HG03175 (cell line): Measurements from ENCODE around the gene STAC3.
"Not testable (repeated sequence)": the region's sequence is repeated elsewhere in the genome, so short reads cannot be mapped to it uniquely, and the experiment has no call there.

Experiments used
- ATAC-seq: cut with Tn5 transposase; IDR thresholded peaks from one replicate; pipeline ENCODE4 v1.9.1; 2021; ENCODE audit warnings: mild to moderate bottlenecking, moderate library complexity; ENCODE audit not compliant: unreplicated experiment

Gene STAC3

GRCh38 chr12:57250956-57251355 is at the start of gene STAC3:
STAC3 (minus strand) TSS chr12:57251187; CDS start chr12:57249636, 1,551 bp downstream.
- ATAC-seq, result no peak

- no peak for ATAC-seq
Observed at GRCh38 chr12:57299514-57300016, 48.6 kb upstream of the STAC3 start.

- ATAC-seq, result no peak
Observed at GRCh38 chr12:57296291-57296690, 45.3 kb upstream of the STAC3 start.

GRCh38 chr12:57282073-57282472 is 31.1 kb upstream of the STAC3 start:
- not testable (repeated sequence) for ATAC-seq

- peak; percentile 87 for ATAC-seq
Observed at GRCh38 chr12:57280211-57281062, 29.4 kb upstream of the STAC3 start.

GRCh38 chr12:57278465-57279381 is 27.7 kb upstream of the STAC3 start:
- ATAC-seq, result no peak

GRCh38 chr12:57276935-57277563 is 26.1 kb upstream of the STAC3 start:
- ATAC-seq, result no peak

- ATAC-seq, result not testable (repeated sequence)
Observed at GRCh38 chr12:57276233-57276632, 25.2 kb upstream of the STAC3 start.

- no peak for ATAC-seq
Observed at GRCh38 chr12:57273516-57273915, 22.5 kb upstream of the STAC3 start.

- no peak for ATAC-seq
Observed at GRCh38 chr12:57272337-57273151, 21.6 kb upstream of the STAC3 start.

- no peak for ATAC-seq
Observed at GRCh38 chr12:57270966-57271470, 20.0 kb upstream of the STAC3 start.

GRCh38 chr12:57268264-57268663 is 17.3 kb upstream of the STAC3 start:
- no peak for ATAC-seq

GRCh38 chr12:57266681-57267080 is 15.7 kb upstream of the STAC3 start:
- ATAC-seq, result no peak

GRCh38 chr12:57263096-57263495 is 12.1 kb upstream of the STAC3 start:
- ATAC-seq, result no peak

- no peak for ATAC-seq
Observed at GRCh38 chr12:57262126-57262822, 11.3 kb upstream of the STAC3 start.

GRCh38 chr12:57261428-57261865 is 10.5 kb upstream of the STAC3 start:
- ATAC-seq, result no peak

- ATAC-seq, result no peak
Observed at GRCh38 chr12:57260366-57260765, 9.4 kb upstream of the STAC3 start.

GRCh38 chr12:57258977-57259970 is 8.3 kb upstream of the STAC3 start:
- no peak for ATAC-seq
